ENCODE measurements around the gene RBM8A. TPM values are rescaled to one million over a fixed set of nuclear protein-coding genes. Genes with fewer than 3 reads are reported as not detected.

Gene RBM8A
- total RNA-seq, 1 donor from 2014 or later: 177 TPM

DNA sequence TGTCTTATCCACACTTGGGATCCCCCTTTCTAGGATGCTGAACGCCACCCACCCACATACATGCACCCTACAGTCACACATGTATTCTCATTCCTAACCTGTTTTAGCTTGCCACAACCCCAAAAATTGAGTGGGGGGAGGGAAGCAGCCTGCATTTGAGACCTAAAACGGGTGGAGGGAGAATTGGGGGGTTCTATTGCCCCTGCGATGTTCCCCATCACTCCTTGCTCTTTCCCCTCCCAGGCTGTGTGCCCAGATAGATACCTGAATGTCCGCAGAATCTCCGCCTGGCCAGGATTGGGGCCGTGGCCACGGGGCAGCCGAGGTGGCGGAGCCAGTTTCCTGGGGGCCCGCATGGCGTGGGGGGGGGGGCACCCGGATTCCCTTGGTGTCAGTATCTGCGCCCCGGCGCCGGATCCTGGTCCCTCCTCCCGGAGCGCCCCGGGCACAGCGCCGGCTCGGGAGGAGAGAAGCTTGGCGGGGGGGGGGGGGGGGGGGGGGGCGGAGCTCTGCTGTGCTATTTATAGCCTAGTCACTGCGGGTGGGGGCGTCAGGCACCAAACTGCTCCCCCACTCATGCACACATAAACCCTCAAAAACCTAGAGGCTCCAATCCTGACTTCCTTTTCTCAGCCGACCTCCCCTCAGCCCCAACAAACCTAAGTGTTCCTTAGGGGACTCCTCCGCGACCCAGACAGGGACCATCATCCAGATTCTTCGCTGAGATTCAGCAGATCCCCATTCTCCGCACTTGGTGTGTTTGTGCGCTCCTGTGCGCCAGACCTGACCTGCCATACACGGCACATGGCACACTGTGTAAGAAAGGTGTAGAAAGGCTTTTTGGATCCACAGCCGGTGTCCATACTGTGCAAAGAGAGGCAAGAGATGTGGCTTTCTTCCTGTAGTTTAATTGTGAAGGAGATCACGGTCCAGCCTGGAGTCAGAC is 35.1 kb upstream of the RBM8A start:
- peaks cover 40% of the 10 kb centered on the region for H3K4me1 ChIP-seq (ENCODE audit: insufficient read depth, low read length)
- TF ChIP-seq, protein P1, sequence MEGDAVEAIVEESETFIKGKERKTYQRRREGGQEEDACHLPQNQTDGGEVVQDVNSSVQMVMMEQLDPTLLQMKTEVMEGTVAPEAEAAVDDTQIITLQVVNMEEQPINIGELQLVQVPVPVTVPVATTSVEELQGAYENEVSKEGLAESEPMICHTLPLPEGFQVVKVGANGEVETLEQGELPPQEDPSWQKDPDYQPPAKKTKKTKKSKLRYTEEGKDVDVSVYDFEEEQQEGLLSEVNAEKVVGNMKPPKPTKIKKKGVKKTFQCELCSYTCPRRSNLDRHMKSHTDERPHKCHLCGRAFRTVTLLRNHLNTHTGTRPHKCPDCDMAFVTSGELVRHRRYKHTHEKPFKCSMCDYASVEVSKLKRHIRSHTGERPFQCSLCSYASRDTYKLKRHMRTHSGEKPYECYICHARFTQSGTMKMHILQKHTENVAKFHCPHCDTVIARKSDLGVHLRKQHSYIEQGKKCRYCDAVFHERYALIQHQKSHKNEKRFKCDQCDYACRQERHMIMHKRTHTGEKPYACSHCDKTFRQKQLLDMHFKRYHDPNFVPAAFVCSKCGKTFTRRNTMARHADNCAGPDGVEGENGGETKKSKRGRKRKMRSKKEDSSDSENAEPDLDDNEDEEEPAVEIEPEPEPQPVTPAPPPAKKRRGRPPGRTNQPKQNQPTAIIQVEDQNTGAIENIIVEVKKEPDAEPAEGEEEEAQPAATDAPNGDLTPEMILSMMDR (IDR thresholded peaks at IDR 0.05; ENCODE audit: insufficient read depth, low read depth, low read length): no peak
- no peak for TF ChIP-seq EZH2 (IDR thresholded peaks at IDR 0.05; ENCODE audit: insufficient read depth, low read length)
- H3K79me2 ChIP-seq (ENCODE audit: insufficient read depth, low read length): peaks cover 5% of the 10 kb centered on the region
- Mint-ChIP-seq H3K9me3 (ENCODE audit: unreplicated experiment) (no peaks in the 10 kb centered on the region), H3K27ac (ENCODE audit: unreplicated experiment) (peak overlapping the region; percentile 91), H3K4me3 (ENCODE audit: unreplicated experiment) (peak overlapping the region; percentile 92), H3K4me1 (ENCODE audit: low read depth, unreplicated experiment) (peaks cover 33% of the 10 kb centered on the region), H3K36me3 (ENCODE audit: low read depth, unreplicated experiment) (no peaks in the 10 kb centered on the region), H3K27me3 (ENCODE audit: low read depth, unreplicated experiment) (no peaks in the 10 kb centered on the region)
- no peaks in the 10 kb centered on the region for H3K36me3 ChIP-seq (ENCODE audit: insufficient read depth, low read length)
- DNase-seq (ENCODE audit: low read depth) (no peak), FAIRE-seq (no peak)
- peak overlapping the region; percentile 87 for H3K4me3 ChIP-seq (ENCODE audit: insufficient read depth, low read depth, low read length)
- peak overlapping the region; percentile 81 for H3K27ac ChIP-seq (ENCODE audit: low read depth, low read length)
- H2AFZ ChIP-seq (ENCODE audit: low read depth, low read length): peak overlapping the region; percentile 96
- H4K20me1 ChIP-seq (ENCODE audit: insufficient read depth, low read length): no peaks in the 10 kb centered on the region
- H3K9ac ChIP-seq (ENCODE audit: low read length): peak overlapping the region; percentile 84
- H3K9me3 ChIP-seq (ENCODE audit: insufficient read depth, low read depth, low read length): peaks cover 3% of the 10 kb centered on the region
- peak overlapping the region; percentile 93 for H3K4me2 ChIP-seq (ENCODE audit: low read length)
- no peaks in the 10 kb centered on the region for H3K27me3 ChIP-seq (ENCODE audit: insufficient read depth, low read length)

DNA sequence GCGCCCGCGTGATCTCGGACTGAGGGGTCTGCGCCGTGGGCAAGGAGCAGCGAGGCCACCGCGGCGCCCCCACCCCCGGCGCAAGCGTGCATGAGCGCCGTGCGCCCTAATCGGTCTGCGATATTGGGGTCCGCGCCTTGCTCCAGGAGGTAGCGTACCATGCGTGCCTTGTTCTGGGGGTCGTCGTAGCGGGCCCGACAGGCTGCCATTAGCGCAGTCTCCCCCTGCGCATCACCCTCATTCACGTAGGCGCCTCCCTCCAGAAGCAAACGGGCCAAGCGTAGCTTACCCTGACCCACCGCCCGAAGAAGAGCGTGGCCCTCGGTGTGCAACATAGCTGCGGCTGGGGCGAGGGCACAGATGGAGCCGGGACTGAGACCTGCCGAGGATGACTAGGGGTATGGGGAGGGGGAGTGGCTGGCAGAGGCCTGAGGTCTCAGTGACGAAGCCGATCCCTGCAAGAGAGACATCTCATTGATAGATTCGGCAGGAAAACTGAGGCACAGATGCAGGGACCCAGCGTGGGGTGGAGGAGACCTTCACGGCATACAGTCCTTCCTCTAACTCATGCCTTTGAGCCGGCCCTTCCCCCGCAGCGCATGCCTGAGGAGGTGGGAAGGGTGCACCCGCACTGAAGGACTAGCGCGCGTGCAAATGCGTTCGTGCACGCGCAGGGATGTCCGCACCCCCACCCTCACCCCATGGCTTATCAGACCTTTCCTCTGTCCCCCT is 34.3 kb upstream of the RBM8A start:
- Histone ChIP-seq H3K4me1 (ENCODE audit: insufficient read depth, low read length) (peaks cover 40% of the 10 kb centered on the region), H2AFZ (ENCODE audit: low read depth, low read length) (peak overlapping the region; percentile 96), H4K20me1 (ENCODE audit: insufficient read depth, low read length) (no peaks in the 10 kb centered on the region), H3K4me2 (ENCODE audit: low read length) (peak overlapping the region; percentile 93), H3K27ac (ENCODE audit: low read depth, low read length) (peak overlapping the region; percentile 9), H3K27me3 (ENCODE audit: insufficient read depth, low read length) (no peaks in the 10 kb centered on the region), H3K4me3 (ENCODE audit: insufficient read depth, low read depth, low read length) (peak overlapping the region; percentile 71), H3K36me3 (ENCODE audit: insufficient read depth, low read length) (no peaks in the 10 kb centered on the region), H3K79me2 (ENCODE audit: insufficient read depth, low read length) (peaks cover 14% of the 10 kb centered on the region), H3K9me3 (ENCODE audit: insufficient read depth, low read depth, low read length) (no peaks in the 10 kb centered on the region), H3K9ac (ENCODE audit: low read length) (peak overlapping the region; percentile 73)
- Mint-ChIP-seq H3K27me3 (ENCODE audit: low read depth, unreplicated experiment) (no peaks in the 10 kb centered on the region), H3K4me1 (ENCODE audit: low read depth, unreplicated experiment) (peaks cover 33% of the 10 kb centered on the region), H3K9me3 (ENCODE audit: unreplicated experiment) (no peaks in the 10 kb centered on the region), H3K36me3 (ENCODE audit: low read depth, unreplicated experiment) (no peaks in the 10 kb centered on the region), H3K27ac (ENCODE audit: unreplicated experiment) (peak overlapping the region; percentile 73), H3K4me3 (ENCODE audit: unreplicated experiment) (peak overlapping the region; percentile 92)
- FAIRE-seq (no peak), DNase-seq (ENCODE audit: low read depth) (no peak)
- TF ChIP-seq, protein P1 (IDR thresholded peaks at IDR 0.05; ENCODE audit: insufficient read depth, low read depth, low read length): no peak
- no peak for TF ChIP-seq EZH2 (IDR thresholded peaks at IDR 0.05; ENCODE audit: insufficient read depth, low read length)

Measured in astrocyte (in vitro differentiated cells and primary cell).